ENCODE data around the gene SUSD3. TPM values are rescaled to one million over a fixed set of nuclear protein-coding genes. Genes with fewer than 3 reads are reported as not detected.
A peak's percentile ranks its signal among the peaks of the same experiment; 100 is the strongest.

Gene SUSD3
- total and polyA plus RNA-seq, 2 donors from 2014 or later = 12.2 to 34.6 TPM

GRCh38 chr9:93131599-93132286, 73.2 kb downstream of the SUSD3 start:
- Histone ChIP-seq H3K9me3 (ENCODE audit: control insufficient read depth in 2 of 3, insufficient read depth in 1 of 3, low read length in 3 of 3) (no peaks in the 10 kb centered on the region), H3K27me3 (ENCODE audit: control insufficient read depth, insufficient read depth, low read length) (no peaks in the 10 kb centered on the region), H3K4me1 (ENCODE audit: control insufficient read depth in 2 of 3, insufficient read depth in 2 of 3, low read depth in 1 of 3, low read length in 3 of 3) (peaks cover 0 to 75% (median 61%) of the 10 kb centered on the region in 3 donors), H3K4me3 (ENCODE audit: low read length in 3 of 3) (peak overlapping the region in 2 of 3 donors; percentile 32 to 68), H3K36me3 (ENCODE audit: control insufficient read depth in 2 of 3, insufficient read depth in 3 of 3, low read length in 3 of 3) (no peaks in the 10 kb centered on the region), H3K9ac (ENCODE audit: low read length in 3 of 3) (peak overlapping the region in 2 of 3 donors; percentile 8 to 97), H3K27ac (ENCODE audit: low read depth in 2 of 2, low read length in 2 of 2) (peak overlapping the region; percentile 97 to 98)
- intact Hi-C loops (cut with DNase I) = no loop called here
- FAIRE-seq (no peak), DNase-seq (no peak)
- TF ChIP-seq CTCF (IDR thresholded peaks at IDR 0.05; ENCODE audit: borderline replicate concordance, extremely low read depth, insufficient read depth) = no peak

GRCh38 chr9:93132287-93132927, 73.9 kb downstream of the SUSD3 start:
- FAIRE-seq (no peak), DNase-seq (peak in 2 of 5 donors; percentile 68 to 84)
- Histone ChIP-seq H3K4me1 (ENCODE audit: control insufficient read depth in 2 of 3, insufficient read depth in 2 of 3, low read depth in 1 of 3, low read length in 3 of 3) (peaks cover 0 to 69% (median 55%) of the 10 kb centered on the region in 3 donors), H3K9ac (ENCODE audit: low read length in 3 of 3) (peak overlapping the region in 2 of 3 donors; percentile 72 to 97), H3K4me3 (ENCODE audit: low read length in 3 of 3) (peak overlapping the region in 2 of 3 donors; percentile 68 to 81), H3K27ac (ENCODE audit: low read depth in 2 of 2, low read length in 2 of 2) (peak overlapping the region; percentile 97 to 98), H3K9me3 (ENCODE audit: control insufficient read depth in 2 of 3, insufficient read depth in 1 of 3, low read length in 3 of 3) (no peaks in the 10 kb centered on the region), H3K36me3 (ENCODE audit: control insufficient read depth in 2 of 3, insufficient read depth in 3 of 3, low read length in 3 of 3) (no peaks in the 10 kb centered on the region), H3K27me3 (ENCODE audit: control insufficient read depth, insufficient read depth, low read length) (no peaks in the 10 kb centered on the region)
- TF ChIP-seq CTCF (IDR thresholded peaks at IDR 0.05; ENCODE audit: borderline replicate concordance, extremely low read depth, insufficient read depth) = no peak
- intact Hi-C loops (cut with DNase I) = no loop called here

GRCh38 chr9:93132946-93133680, 74.6 kb downstream of the SUSD3 start:
- Histone ChIP-seq H3K27me3 (ENCODE audit: control insufficient read depth, insufficient read depth, low read length) (no peaks in the 10 kb centered on the region), H3K9ac (ENCODE audit: low read length in 3 of 3) (peak overlapping the region; percentile 36 to 97 (median 81)), H3K9me3 (ENCODE audit: control insufficient read depth in 2 of 3, insufficient read depth in 1 of 3, low read length in 3 of 3) (no peaks in the 10 kb centered on the region), H3K36me3 (ENCODE audit: control insufficient read depth in 2 of 3, insufficient read depth in 3 of 3, low read length in 3 of 3) (no peaks in the 10 kb centered on the region), H3K4me3 (ENCODE audit: low read length in 3 of 3) (peak overlapping the region; percentile 60 to 81 (median 68)), H3K27ac (ENCODE audit: low read depth in 2 of 2, low read length in 2 of 2) (peak overlapping the region; percentile 97 to 98), H3K4me1 (ENCODE audit: control insufficient read depth in 2 of 3, insufficient read depth in 2 of 3, low read depth in 1 of 3, low read length in 3 of 3) (peaks cover 0 to 62% (median 48%) of the 10 kb centered on the region in 3 donors)
- intact Hi-C loops (cut with DNase I) = no loop called here
- no peak for TF ChIP-seq CTCF (IDR thresholded peaks at IDR 0.05; ENCODE audit: borderline replicate concordance, extremely low read depth, insufficient read depth)
- FAIRE-seq (no peak), DNase-seq (peak; percentile 42 to 83 (median 71))

Data from kidney (tissue), 14 donors.